PC-3 (cell line): ENCODE results near the gene GMPPB. TPM values are rescaled to one million over a fixed set of nuclear protein-coding genes. Genes with fewer than 3 reads are reported as not detected.
A peak's percentile ranks its signal among the peaks of the same experiment; 100 is the strongest.

Experiments
- ATAC-seq: fragments of 200-7000 bp; cut with Tn5 transposase; 2 replicates; pipeline ENCODE4 v1.9.1; 2020; ENCODE audit warnings: mild to moderate bottlenecking, moderate library complexity
- BruUV-seq: library from RNA; stranded (reverse); fragments of 400-500 nt; replicated peaks from 2 replicates; lab custom pipeline; 2021; lab: Mats Ljungman, UMichigan
- CTCF ChIA-PET: fragments of 300-600 bp; sonication (Branson Sonifier 250); formaldehyde crosslinking; loops from one replicate; lab custom pipeline; 2022; ENCODE audit warnings: antibody characterized with exemption; lab: Charles Lee
- POLR2A ChIA-PET: fragments of 300-600 bp; sonication (Branson Sonifier 250); formaldehyde crosslinking; loops from one replicate; lab custom pipeline; 2022; ENCODE audit warnings: antibody characterized with exemption; ENCODE audit not compliant: unreplicated experiment; lab: Charles Lee
- DNase-seq: peaks from one replicate; pipeline ENCODE4 v3.0.0-alpha.2; 2015
- H2AFZ ChIP-seq: fragments of 300-600 bp; sonication (generic); 2 replicates; pipeline ENCODE4 v1.6.0; 2016; ENCODE audit warnings: antibody characterized with exemption, low read length
- H3F3A ChIP-seq: fragments of 300-600 bp; sonication (generic); one replicate; pipeline ENCODE4 v1.6.0; 2017; ENCODE audit warnings: antibody characterized with exemption, low read length, control low read depth, mild to moderate bottlenecking; ENCODE audit not compliant: unreplicated experiment
- H3K27ac ChIP-seq: fragments of 300-600 bp; sonication (generic); 2 replicates; pipeline ENCODE4 v1.5.1; 2016; ENCODE audit warnings: mild to moderate bottlenecking, low read length
- H3K27me3 ChIP-seq: fragments of 300-600 bp; sonication (generic); 2 replicates; pipeline ENCODE4 v1.6.1; 2016; ENCODE audit warnings: low read length, mixed read lengths
- H3K36me3 ChIP-seq: fragments of 300-600 bp; sonication (generic); 2 replicates; pipeline ENCODE4 v1.6.1; 2016; ENCODE audit warnings: low read depth, mixed run types, low read length, mixed read lengths
- H3K4me1 ChIP-seq: fragments of 300-600 bp; sonication (generic); 2 replicates; pipeline ENCODE4 v1.5.1; 2016; ENCODE audit warnings: low read length; ENCODE audit not compliant: insufficient read depth
- H3K4me2 ChIP-seq: fragments of 300-600 bp; sonication (generic); 2 replicates; pipeline ENCODE4 v1.6.0; 2016; ENCODE audit warnings: low read length
- H3K4me3 ChIP-seq: fragments of 300-600 bp; sonication (generic); 2 replicates; pipeline ENCODE4 v1.5.1; 2016; ENCODE audit warnings: mild to moderate bottlenecking, low read length, mixed read lengths
- H3K79me2 ChIP-seq: fragments of 300-600 bp; sonication (generic); 2 replicates; pipeline ENCODE4 v1.6.1; 2017; ENCODE audit warnings: low read length, mixed read lengths
- H3K9ac ChIP-seq: fragments of 300-600 bp; sonication (generic); 2 replicates; pipeline ENCODE4 v1.6.0; 2016; ENCODE audit warnings: mild to moderate bottlenecking, low read length
- H3K9me2 ChIP-seq: fragments of 300-600 bp; sonication (generic); replicated peaks from 2 replicates; pipeline ENCODE4 v1.6.1; 2016; ENCODE audit warnings: mixed run types, low read length, mixed read lengths
- H3K9me3 ChIP-seq: fragments of 300-600 bp; sonication (generic); 2 replicates; pipeline ENCODE4 v1.6.1; 2016; ENCODE audit warnings: low read length, mixed read lengths
- H4K20me1 ChIP-seq: fragments of 300-600 bp; sonication (generic); 2 replicates; pipeline ENCODE4 v1.6.1; 2016; ENCODE audit warnings: low read length, mixed read lengths
- EZH2 ChIP-seq: fragments of 300-600 bp; sonication (generic); IDR thresholded peaks from one replicate; pipeline ENCODE4 v1.6.1; 2017; ENCODE audit warnings: antibody characterized with exemption, mild to moderate bottlenecking, low read length; ENCODE audit not compliant: unreplicated experiment
- EZH2phosphoT487 ChIP-seq: fragments of 300-600 bp; sonication (generic); IDR thresholded peaks from 2 replicates; pipeline ENCODE4 v1.6.1; 2018; ENCODE audit warnings: mild to moderate bottlenecking, antibody characterized with exemption, low read length, borderline replicate concordance
- intact Hi-C: fragments of 100-400 bp; cut with micrococcal nuclease; formaldehyde crosslinking; loops from 2 replicates; pipeline ENCODE4 v1.9.0; 2023
- total RNA-seq: library from RNA; depleted of rRNA; stranded (reverse); fragments of >200 nt; gene quantifications from 2 replicates; pipeline ENCODE4 v1.2.3, GENCODE V29; 2014
- TF ChIP-seq, protein P1 (sequence below): fragments of 300-600 bp; sonication (generic); conservative IDR thresholded peaks from 2 replicates; pipeline ENCODE4 v1.5.1; 2017; ENCODE audit warnings: antibody characterized with exemption, low read depth, mild to moderate bottlenecking, low read length

GMPPB gene
- total RNA-seq, 1 experiment from 2014 or later = 69.5 TPM

DNA sequence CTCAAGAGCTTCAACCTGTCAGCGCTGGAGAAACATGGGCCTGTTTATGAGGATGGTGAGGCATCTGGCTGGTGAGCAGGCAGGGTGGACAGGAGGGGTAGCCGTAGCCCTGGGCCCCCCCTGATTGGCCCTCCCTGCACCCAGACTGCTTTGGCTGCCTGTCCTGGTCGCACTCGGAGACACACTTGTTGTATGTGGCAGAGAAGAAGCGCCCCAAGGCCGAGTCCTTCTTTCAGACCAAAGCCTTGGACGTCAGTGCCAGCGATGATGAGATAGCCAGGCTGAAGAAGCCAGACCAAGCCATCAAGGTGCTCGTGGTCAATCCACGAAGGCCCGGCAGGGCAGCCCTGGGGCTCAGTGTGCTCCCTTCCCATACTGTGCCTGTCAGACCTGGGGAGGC lies 47.8 kb downstream of the GMPPB start:
- Histone ChIP-seq H3K36me3 (peaks cover 35% of the 10 kb centered on the region; the same call in 1 of the 2 replicates), H2AFZ (no peak overlapping the region), H3K9ac (no peak overlapping the region), H3K9me3 (no peaks in the 10 kb centered on the region), H3K4me1 (peaks cover 15% of the 10 kb centered on the region), H3K4me3 (no peak overlapping the region), H3K9me2 (no peaks in the 10 kb centered on the region), H3K4me2 (peak overlapping the region; percentile 94; the same call in 1 of the 2 replicates), H3K79me2 (peaks cover 24% of the 10 kb centered on the region), H3K27me3 (no peaks in the 10 kb centered on the region), H3K27ac (no peak overlapping the region), H3F3A (no peaks in the 10 kb centered on the region), H4K20me1 (no peaks in the 10 kb centered on the region)
- ATAC-seq (no peak), DNase-seq (no peak)
- POLR2A ChIA-PET = no interaction called here
- intact Hi-C loops = no loop called here
- TF ChIP-seq EZH2phosphoT487 = no peak
- BruUV-seq = TSS peak; percentile 32
- CTCF ChIA-PET = no interaction called here

DNA sequence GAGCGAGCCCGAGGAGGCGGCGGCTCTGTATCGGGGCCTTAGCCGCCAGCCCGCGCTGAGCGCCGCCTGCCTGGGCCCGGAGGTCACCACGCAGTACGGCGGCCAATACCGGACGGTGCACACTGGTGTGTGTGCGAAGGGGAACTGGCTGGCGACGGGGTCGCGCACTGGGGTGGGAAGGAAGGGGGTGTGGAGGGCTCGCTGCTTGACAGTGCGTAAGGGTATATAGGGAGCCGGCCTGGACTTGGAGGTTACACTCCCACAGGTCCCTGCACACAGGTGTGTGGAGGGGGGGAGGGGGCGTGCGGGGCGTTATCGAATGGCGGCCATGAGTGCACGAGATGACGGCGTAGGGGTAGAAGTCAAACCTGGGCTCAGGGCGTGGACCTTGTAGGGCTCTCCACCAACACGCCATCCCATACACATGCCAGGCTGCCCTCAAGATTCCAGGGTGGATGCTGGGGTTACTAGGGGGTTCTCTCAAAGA lies 49.2 kb downstream of the GMPPB start:
- Histone ChIP-seq H3K9me3 (no peaks in the 10 kb centered on the region), H3K4me2 (peak overlapping the region; percentile 94), H3K27ac (peak overlapping the region; percentile 89), H3K9me2 (no peaks in the 10 kb centered on the region), H3K36me3 (peaks cover 27% of the 10 kb centered on the region; the same call in 1 of the 2 replicates), H3K4me1 (peaks cover 20% of the 10 kb centered on the region), H2AFZ (peak overlapping the region; percentile 75), H3K27me3 (no peaks in the 10 kb centered on the region), H3K9ac (peak overlapping the region; percentile 98), H3F3A (no peaks in the 10 kb centered on the region), H3K79me2 (peaks cover 24% of the 10 kb centered on the region), H4K20me1 (no peaks in the 10 kb centered on the region), H3K4me3 (peak overlapping the region; percentile 88)
- TF ChIP-seq, protein P1, sequence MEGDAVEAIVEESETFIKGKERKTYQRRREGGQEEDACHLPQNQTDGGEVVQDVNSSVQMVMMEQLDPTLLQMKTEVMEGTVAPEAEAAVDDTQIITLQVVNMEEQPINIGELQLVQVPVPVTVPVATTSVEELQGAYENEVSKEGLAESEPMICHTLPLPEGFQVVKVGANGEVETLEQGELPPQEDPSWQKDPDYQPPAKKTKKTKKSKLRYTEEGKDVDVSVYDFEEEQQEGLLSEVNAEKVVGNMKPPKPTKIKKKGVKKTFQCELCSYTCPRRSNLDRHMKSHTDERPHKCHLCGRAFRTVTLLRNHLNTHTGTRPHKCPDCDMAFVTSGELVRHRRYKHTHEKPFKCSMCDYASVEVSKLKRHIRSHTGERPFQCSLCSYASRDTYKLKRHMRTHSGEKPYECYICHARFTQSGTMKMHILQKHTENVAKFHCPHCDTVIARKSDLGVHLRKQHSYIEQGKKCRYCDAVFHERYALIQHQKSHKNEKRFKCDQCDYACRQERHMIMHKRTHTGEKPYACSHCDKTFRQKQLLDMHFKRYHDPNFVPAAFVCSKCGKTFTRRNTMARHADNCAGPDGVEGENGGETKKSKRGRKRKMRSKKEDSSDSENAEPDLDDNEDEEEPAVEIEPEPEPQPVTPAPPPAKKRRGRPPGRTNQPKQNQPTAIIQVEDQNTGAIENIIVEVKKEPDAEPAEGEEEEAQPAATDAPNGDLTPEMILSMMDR = no peak
- TF ChIP-seq EZH2phosphoT487 (no peak), EZH2 (no peak)
- BruUV-seq = no TSS peak
- DNase-seq = no peak
- CTCF ChIA-PET = no interaction called here
- peak; percentile 14 for ATAC-seq
- POLR2A ChIA-PET = no interaction called here
- intact Hi-C loops = loop anchor here (5.0 kb wide), 2 partner anchors 202 to 222 kb away; partner anchors contain the start of gene DAG1

DNA sequence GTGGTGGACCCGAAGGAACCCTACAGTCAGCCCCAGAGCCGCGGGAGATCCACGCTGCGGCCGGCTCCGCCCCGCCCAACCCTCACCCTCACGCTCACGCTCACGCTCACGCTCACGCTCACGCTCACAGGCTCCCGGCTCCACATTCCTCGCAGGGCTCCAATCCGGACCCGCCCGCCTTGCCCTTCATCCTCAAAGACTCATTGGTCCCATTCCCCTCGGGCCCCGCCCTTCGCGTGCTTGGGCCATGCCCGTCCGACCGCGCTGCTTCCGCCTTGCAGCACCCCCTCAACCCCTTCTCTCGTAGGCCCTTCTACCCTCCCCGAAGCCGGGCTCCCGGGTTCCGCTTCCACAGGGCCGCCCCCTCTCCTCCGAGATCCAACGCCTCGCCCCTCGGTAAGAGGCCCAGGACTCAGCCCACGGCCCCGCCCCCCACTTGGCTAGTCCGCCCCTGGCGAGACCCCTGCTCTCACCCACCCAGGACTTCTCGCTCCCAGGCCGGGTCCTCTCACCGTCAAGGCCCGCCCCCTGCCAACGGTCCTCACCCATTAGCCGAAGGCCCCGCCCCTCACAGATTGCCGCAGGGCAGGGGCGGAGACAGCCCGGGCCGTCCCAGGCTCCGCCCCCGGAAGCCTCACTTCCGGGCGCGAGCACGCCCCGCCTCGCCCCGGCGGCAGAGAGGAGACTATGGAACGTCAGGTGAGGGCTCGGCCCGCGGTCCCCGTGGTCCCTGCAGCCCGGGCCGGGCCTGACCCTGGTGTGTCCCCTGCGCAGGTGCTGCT lies 49.8 kb downstream of the GMPPB start, which contains the start of gene APEH:
APEH (plus strand) TSS at position 637 of the 782 bp plus-strand sequence; CDS start at position 688, 51 bp downstream.
- Histone ChIP-seq H3K9ac (peak within 1 kb of the TSS; percentile 98), H3K36me3 (peaks cover 25% of the 10 kb centered on the region; the same call in 1 of the 2 replicates), H3K79me2 (peaks cover 24% of the 10 kb centered on the region), H3K9me2 (no peaks in the 10 kb centered on the region), H3K9me3 (no peaks in the 10 kb centered on the region), H3K27ac (peak within 1 kb of the TSS; percentile 89), H4K20me1 (no peaks in the 10 kb centered on the region), H2AFZ (peak within 1 kb of the TSS; percentile 75), H3F3A (no peaks in the 10 kb centered on the region), H3K27me3 (no peaks in the 10 kb centered on the region), H3K4me3 (peak within 1 kb of the TSS; percentile 88), H3K4me2 (peak within 1 kb of the TSS; percentile 94), H3K4me1 (peaks cover 26% of the 10 kb centered on the region)
- no TSS peak for BruUV-seq
- intact Hi-C loops = loop anchor here (5.0 kb wide), 2 partner anchors 202 to 222 kb away; partner anchors contain the start of gene DAG1
- CTCF ChIA-PET = interaction anchor here (3.3 kb wide), 1 partner anchor 134 kb away, joined by 52 read pairs; no protein-coding TSS in a partner anchor
- ATAC-seq (peak; percentile 81), DNase-seq (peak; percentile 98)
- TF ChIP-seq EZH2phosphoT487 = no peak
- TF ChIP-seq, protein P1 = no peak
- TF ChIP-seq EZH2 = no peak
- POLR2A ChIA-PET = no interaction called here
